Common myeloid progenitor, CD34-positive (primary cell): ENCODE results near the gene OGFOD2.

Experiments used
- CTCF ChIA-PET: fragments of 350-600 bp; sonication (Branson Sonifier 250); formaldehyde crosslinking; loops from one replicate; lab custom pipeline; 2021; ENCODE audit warnings: antibody characterized with exemption; lab: Charles Lee
- POLR2A ChIA-PET: fragments of 350-600 bp; sonication (Branson Sonifier 250); formaldehyde crosslinking; loops from one replicate; lab custom pipeline; 2021; ENCODE audit warnings: antibody characterized with exemption; lab: Charles Lee
- DNase-seq, 3 donors: peaks; one replicate each; pipeline versions ENCODE4 v3.0.0 to v3.0.0-alpha.2; 2013
- H3K27ac ChIP-seq, 2 experiments: 1 replicate in 1 of 2; 2 replicates in 1 of 2; pipeline ENCODE4 v1.7.0; 2013; ENCODE audit warnings: inconsistent platforms in 2 of 2, low read length in 2 of 2, mild to moderate bottlenecking in 2 of 2, low read depth in 1 of 2, moderate library complexity in 1 of 2; ENCODE audit not compliant: severe bottlenecking in 2 of 2, insufficient read depth in 1 of 2, poor library complexity in 1 of 2
- H3K27me3 ChIP-seq, 5 experiments: replicated peaks in 2 of 5; 1 replicate in 3 of 5; 2 replicates in 2 of 5; pipeline versions ENCODE4 v1.6.1 to v1.7.0; 2013; ENCODE audit warnings: low read length in 4 of 5, mild to moderate bottlenecking in 2 of 5, moderate library complexity in 2 of 5, inconsistent platforms in 1 of 5; ENCODE audit not compliant: insufficient read depth in 5 of 5, control insufficient read depth in 4 of 5
- H3K36me3 ChIP-seq, 4 experiments: 1 replicate in 2 of 4; 2 replicates in 2 of 4; pipeline versions ENCODE4 v1.6.1 to v1.7.0; 2013; ENCODE audit warnings: low read length in 3 of 4, control low read depth in 1 of 4, mild to moderate bottlenecking in 1 of 4; ENCODE audit not compliant: control insufficient read depth in 4 of 4, insufficient read depth in 4 of 4
- H3K4me1 ChIP-seq, 4 experiments: 1 replicate in 3 of 4; 2 replicates in 1 of 4; pipeline versions ENCODE4 v1.6.1 to v1.7.1; 2013; ENCODE audit warnings: low read length in 3 of 4, mild to moderate bottlenecking in 3 of 4, control low read depth in 1 of 4, inconsistent platforms in 1 of 4, moderate library complexity in 1 of 4; ENCODE audit not compliant: control insufficient read depth in 4 of 4, insufficient read depth in 4 of 4; ENCODE audit errors: control extremely low read depth in 1 of 4
- H3K4me3 ChIP-seq, 7 experiments: 1 replicate in 4 of 7; 2 replicates in 3 of 7; pipeline versions ENCODE4 v1.5.1 to v1.7.0; 2013; ENCODE audit warnings: mild to moderate bottlenecking in 7 of 7, low read length in 6 of 7, moderate library complexity in 6 of 7, inconsistent platforms in 2 of 7, low read depth in 2 of 7, control low read depth in 1 of 7; ENCODE audit not compliant: insufficient read depth in 4 of 7, control insufficient read depth in 1 of 7; ENCODE audit errors: extremely low read depth in 1 of 7
- H3K9me3 ChIP-seq, 5 experiments: 1 replicate in 4 of 5; 2 replicates in 1 of 5; pipeline versions ENCODE4 v1.6.1 to v1.7.1; 2013; ENCODE audit warnings: low read length in 4 of 5, mild to moderate bottlenecking in 2 of 5, inconsistent platforms in 1 of 5, low read depth in 1 of 5, moderate library complexity in 1 of 5; ENCODE audit not compliant: control insufficient read depth in 4 of 5, insufficient read depth in 2 of 5; ENCODE audit errors: control extremely low read depth in 1 of 5
- WGBS: methylation state at CpG from one replicate; pipeline ENCODE4 v1.1.5; 2013; ENCODE audit not compliant: insufficient coverage; 5-methylcytosine and 5-hydroxymethylcytosine counted together

OGFOD2 gene

DNA sequence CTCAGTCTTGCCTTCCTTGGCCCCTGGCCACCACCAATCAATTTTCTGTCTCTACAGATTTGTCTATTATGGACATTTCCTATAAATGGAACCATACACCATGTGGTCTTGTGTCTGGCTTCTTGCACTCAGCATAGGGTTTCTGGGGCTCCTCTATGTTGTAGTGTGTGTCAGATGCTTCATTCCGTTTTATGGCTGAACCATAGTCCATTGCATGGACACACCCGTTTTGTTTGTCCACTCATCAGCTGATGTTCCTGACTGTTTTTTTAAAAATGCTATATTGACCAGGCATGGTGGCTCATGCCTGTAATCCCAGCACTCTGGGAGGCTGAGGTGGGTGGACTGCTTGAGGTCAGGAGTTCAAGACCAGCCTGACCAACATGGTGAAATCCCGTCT lies 26.4 kb downstream of the OGFOD2 start:
- Histone ChIP-seq H3K4me3 (no peak overlapping the region), H3K27ac (no peak overlapping the region), H3K9me3 (no peaks in the 10 kb centered on the region), H3K4me1 (peaks cover 0 to 4% (median under 1%) of the 10 kb centered on the region in 4 experiments), H3K36me3 (peaks cover 0 to 43% (median 12%) of the 10 kb centered on the region in 4 experiments), H3K27me3 (no peaks in the 10 kb centered on the region)
- no peak for DNase-seq
- 88% methylated on average over 3 of the region's 3 CpGs for WGBS
- CTCF ChIA-PET: no interaction called here
- POLR2A ChIA-PET: no interaction called here

DNA sequence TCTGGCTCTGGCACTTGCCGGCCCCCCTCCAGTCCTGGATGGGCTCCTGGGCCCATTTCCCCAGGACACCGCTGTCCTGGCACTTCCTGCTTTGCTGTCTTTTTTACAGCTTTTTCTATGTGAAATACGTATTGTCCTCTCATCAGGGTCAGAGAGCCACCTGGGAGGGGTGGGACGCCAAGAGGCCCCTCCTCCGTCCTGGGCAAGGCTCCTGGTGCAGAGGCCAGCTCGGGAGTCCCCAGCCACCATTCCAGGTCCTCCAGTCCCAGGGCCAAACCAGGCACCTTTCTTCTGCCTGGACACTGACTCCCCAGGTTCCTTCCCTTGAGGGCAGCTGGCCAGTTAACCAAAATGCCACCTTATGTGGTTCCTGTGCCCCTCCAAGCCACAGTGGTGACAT lies 28.2 kb downstream of the OGFOD2 start:
- WGBS: 100% methylated on average over 6 of the region's 6 CpGs
- H3K4me1 ChIP-seq: peaks cover 0 to 4% (median under 1%) of the 10 kb centered on the region in 4 experiments
- CTCF ChIA-PET: no interaction called here

DNA sequence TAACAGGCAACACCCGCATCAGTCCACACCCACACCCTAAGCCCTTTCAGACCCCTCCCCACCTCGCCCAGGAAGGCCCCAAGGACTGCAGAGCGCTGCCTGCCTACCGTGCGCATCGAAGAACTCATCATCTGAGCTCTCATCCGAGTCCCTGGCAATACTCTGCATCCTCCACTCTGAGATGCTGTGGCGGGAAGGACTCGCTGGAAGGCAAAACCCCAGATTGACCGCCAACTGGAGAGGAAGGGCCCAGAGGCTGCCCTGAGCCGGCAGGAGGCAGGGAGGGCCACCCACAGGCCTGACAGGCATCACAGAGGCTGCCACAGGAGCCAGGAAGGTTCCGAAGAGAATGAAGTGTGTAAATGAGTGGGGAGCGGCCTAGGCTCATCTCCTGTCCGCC lies 29.2 kb downstream of the OGFOD2 start:
- H3K36me3 ChIP-seq: peaks cover 0 to 46% (median 21%) of the 10 kb centered on the region in 4 experiments
- WGBS: 93% methylated on average over 14 of the region's 14 CpGs
- ChIA-PET CTCF (no interaction called here), POLR2A (no interaction called here)
- DNase-seq: no peak
- peaks cover 0 to 4% (median under 1%) of the 10 kb centered on the region in 4 experiments for H3K4me1 ChIP-seq
- H3K4me3 ChIP-seq: no peak overlapping the region
- H3K27me3 ChIP-seq: no peaks in the 10 kb centered on the region
- H3K27ac ChIP-seq: no peak overlapping the region
- no peaks in the 10 kb centered on the region for H3K9me3 ChIP-seq

More for the DNA sequence above, 28.2 kb downstream of the OGFOD2 start:
- POLR2A ChIA-PET: no interaction called here
- H3K36me3 ChIP-seq: peaks cover 0 to 38% (median 18%) of the 10 kb centered on the region in 4 experiments
- no peak for DNase-seq
- H3K9me3 ChIP-seq: no peaks in the 10 kb centered on the region
- no peak overlapping the region for H3K4me3 ChIP-seq
- H3K27ac ChIP-seq: no peak overlapping the region
- no peaks in the 10 kb centered on the region for H3K27me3 ChIP-seq

DNA sequence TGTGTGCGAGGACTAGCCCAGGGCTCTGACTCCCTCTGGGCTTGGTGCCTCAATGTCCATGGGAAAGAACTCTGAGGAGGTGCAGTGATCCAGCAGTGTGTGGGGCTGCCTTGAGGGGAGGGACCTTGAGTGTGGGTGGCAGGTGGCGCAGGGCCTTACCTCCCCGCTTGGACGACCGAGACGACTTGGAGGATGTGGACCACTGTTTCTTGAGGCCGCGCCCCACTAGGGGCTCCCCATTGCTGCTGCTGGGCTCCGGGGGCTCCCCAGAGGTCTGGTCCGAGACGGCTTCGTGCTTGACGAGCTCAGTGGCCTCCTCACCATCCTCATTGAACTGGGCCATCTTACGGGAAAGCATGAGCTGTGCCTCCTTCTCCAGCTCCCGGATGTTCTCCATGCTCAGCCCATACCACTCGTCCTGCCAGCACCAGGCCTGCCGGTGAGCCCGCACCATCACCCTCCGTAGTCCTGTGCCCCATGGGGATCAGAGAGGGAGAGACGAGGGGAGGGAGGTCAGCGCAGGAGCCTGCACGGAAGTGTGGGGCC lies 30.1 kb downstream of the OGFOD2 start:
- Histone ChIP-seq H3K27ac (no peak overlapping the region), H3K9me3 (no peaks in the 10 kb centered on the region), H3K4me3 (no peak overlapping the region), H3K4me1 (peaks cover 0 to 2% (median 0%) of the 10 kb centered on the region in 4 experiments), H3K27me3 (no peaks in the 10 kb centered on the region), H3K36me3 (peaks cover 0 to 49% (median 18%) of the 10 kb centered on the region in 4 experiments)
- no peak for DNase-seq
- ChIA-PET POLR2A (no interaction called here), CTCF (interaction anchor here (0.9 kb wide), 1 partner anchor 10 kb away, joined by 3 read pairs; no protein-coding TSS in a partner anchor)
- 98% methylated on average over 19 of the region's 22 CpGs for WGBS

DNA sequence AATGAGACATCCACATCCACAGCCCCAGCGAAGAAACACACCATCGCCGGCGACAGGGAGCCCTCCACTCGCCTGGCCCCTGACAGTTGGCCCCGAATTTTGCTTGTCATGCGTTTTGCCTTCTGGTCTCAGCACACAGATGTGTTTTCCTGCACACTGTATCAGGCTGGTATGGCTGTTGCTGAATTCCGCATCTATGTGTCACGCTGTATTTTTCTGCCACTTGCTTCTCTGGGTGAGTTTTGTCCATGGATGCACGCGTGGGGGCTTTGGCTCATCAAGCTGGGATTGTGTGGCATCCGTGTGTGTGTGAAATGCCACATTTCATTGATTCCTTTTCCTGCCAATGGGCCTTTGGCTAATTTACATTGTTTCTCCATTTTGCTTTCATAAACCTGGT lies 31.9 kb downstream of the OGFOD2 start:
- ChIA-PET POLR2A (no interaction called here), CTCF (interaction anchor here (1.0 to 1.3 kb wide), 2 partner anchors 14 to 31 kb away, joined by 3 read pairs; no protein-coding TSS in a partner anchor)
- Histone ChIP-seq H3K9me3 (no peaks in the 10 kb centered on the region), H3K27ac (no peak overlapping the region), H3K4me3 (no peak overlapping the region), H3K4me1 (no peaks in the 10 kb centered on the region), H3K27me3 (no peaks in the 10 kb centered on the region), H3K36me3 (peaks cover 0 to 49% (median 19%) of the 10 kb centered on the region in 4 experiments)
- DNase-seq: no peak
- WGBS: 94% methylated on average over 12 of the region's 12 CpGs

DNA sequence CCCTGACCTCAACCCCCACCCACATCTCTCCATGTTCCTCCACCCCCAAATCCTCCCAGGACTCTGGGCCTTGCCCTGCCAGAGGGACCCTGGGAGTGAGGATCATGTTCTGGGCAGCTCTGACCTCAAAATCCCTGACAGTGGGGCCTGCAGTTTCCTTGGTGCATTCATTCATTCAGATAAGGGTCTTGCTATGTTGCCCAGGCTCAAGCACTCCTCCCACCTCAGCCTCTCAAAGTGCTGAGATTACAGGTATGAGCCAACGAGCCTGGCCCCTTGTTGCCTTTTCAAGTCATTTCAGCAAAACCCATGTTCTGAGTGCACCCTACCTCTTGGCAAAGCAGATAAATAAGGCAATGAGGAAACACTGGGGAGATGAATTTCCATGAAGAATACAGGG lies 35.1 kb downstream of the OGFOD2 start:
- WGBS: no CpG with 5 or more reads among the region's 1 CpG
- Histone ChIP-seq H3K4me1 (no peaks in the 10 kb centered on the region), H3K4me3 (no peak overlapping the region), H3K27me3 (no peaks in the 10 kb centered on the region), H3K27ac (no peak overlapping the region), H3K9me3 (no peaks in the 10 kb centered on the region), H3K36me3 (peaks cover 0 to 59% (median 16%) of the 10 kb centered on the region in 4 experiments)
- POLR2A ChIA-PET: no interaction called here
- CTCF ChIA-PET: interaction anchor here (1.2 kb wide), 1 partner anchor 23 kb away, joined by 3 read pairs; no protein-coding TSS in a partner anchor
- no peak for DNase-seq

DNA sequence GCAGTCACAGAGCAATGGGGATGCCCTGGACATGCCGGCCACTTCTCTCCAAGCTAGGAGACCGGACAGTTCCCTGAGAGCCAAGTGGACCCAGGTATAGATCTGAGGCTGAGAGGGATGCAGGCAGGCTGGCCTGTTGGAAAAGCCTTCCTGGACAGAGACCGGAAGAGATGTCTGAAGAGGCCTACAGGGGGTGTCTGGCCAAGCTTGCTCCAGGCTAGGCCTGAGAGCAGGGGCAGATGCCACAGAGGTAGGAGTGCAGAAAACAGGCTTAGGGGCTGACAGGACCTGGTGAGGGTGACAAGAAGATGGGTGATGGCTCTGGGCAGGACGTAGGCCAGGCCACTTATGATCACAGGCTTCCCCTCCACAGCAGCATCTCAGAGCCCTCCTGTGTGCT lies 35.6 kb downstream of the OGFOD2 start:
- WGBS: 98% methylated on average over 4 of the region's 4 CpGs
- Histone ChIP-seq H3K9me3 (no peaks in the 10 kb centered on the region), H3K4me1 (no peaks in the 10 kb centered on the region), H3K27ac (no peak overlapping the region), H3K27me3 (no peaks in the 10 kb centered on the region), H3K36me3 (peaks cover 0 to 55% (median 16%) of the 10 kb centered on the region in 4 experiments), H3K4me3 (no peak overlapping the region)
- ChIA-PET POLR2A (no interaction called here), CTCF (no interaction called here)
- DNase-seq: no peak
